Neural progenitor cell (in vitro differentiated cells): ENCODE results near the gene HILPDA.

Experiments used
- CTCF ChIP-seq: fragments of 200-600 bp; sonication (generic); IDR thresholded peaks from 2 replicates; pipeline ENCODE4 v1.5.1; 2017; ENCODE audit warnings: antibody characterized with exemption, mild to moderate bottlenecking
- EZH2phosphoT487 ChIP-seq: fragments of 200-600 bp; sonication (generic); IDR thresholded peaks from 2 replicates; pipeline ENCODE4 v1.6.1; 2017; ENCODE audit warnings: antibody characterized with exemption

- no peak for TF ChIP-seq EZH2phosphoT487
- no peak for TF ChIP-seq CTCF
These were observed 11.7 kb upstream of the HILPDA start for GRCh38 chr7:128443831-128444600.
